Esophagus muscularis mucosa (tissue), 4 donors: ENCODE measurements around the gene LYPD5. TPM values are rescaled to one million over a fixed set of nuclear protein-coding genes. Genes with fewer than 3 reads are reported as not detected.

Experiments used
- DNase-seq: peaks from one replicate; pipeline ENCODE4 v3.0.0-alpha.2; 2017; ENCODE audit errors: extremely low spot score
- H3K27ac ChIP-seq, 4 donors: fragments of 200-600 bp; sonication (generic); replicated peaks in 1 of 4; 1 replicate in 3 of 4; 2 replicates in 1 of 4; pipeline ENCODE4 v1.5.1; 2016 to 2019; ENCODE audit warnings: mild to moderate bottlenecking in 1 of 4
- H3K27me3 ChIP-seq, 4 donors: fragments of 200-600 bp; sonication (generic); one replicate each; pipeline versions ENCODE4 v1.5.1 to v1.6.0; 2016 to 2019
- H3K36me3 ChIP-seq, 4 donors: fragments of 200-600 bp; sonication (generic); one replicate each; pipeline ENCODE4 v1.5.1; 2016 to 2019
- H3K4me1 ChIP-seq, 4 donors: fragments of 200-600 bp; sonication (generic); one replicate each; pipeline ENCODE4 v1.5.1; 2016 to 2019
- H3K4me3 ChIP-seq, 4 donors: fragments of 200-600 bp; sonication (generic); 1 replicate in 2 of 4; 2 replicates in 2 of 4; pipeline ENCODE4 v1.5.1; 2016 to 2019; ENCODE audit warnings: mild to moderate bottlenecking in 4 of 4, moderate library complexity in 1 of 4
- H3K9me3 ChIP-seq, 4 donors: fragments of 200-600 bp; sonication (generic); 1 replicate in 3 of 4; 2 replicates in 1 of 4; pipeline ENCODE4 v1.5.1; 2016 to 2019
- EP300 ChIP-seq: sonication (generic); formaldehyde crosslinking; IDR thresholded peaks from one replicate; pipeline ENCODE4 v1.6.1; 2017; ENCODE audit warnings: antibody characterized with exemption
- POLR2A ChIP-seq: fragments of 450-650 bp; IDR thresholded peaks from one replicate; pipeline ENCODE4 v1.6.1; 2017; ENCODE audit warnings: antibody characterized with exemption, moderate library complexity, mild to moderate bottlenecking, low read depth
- POLR2AphosphoS5 ChIP-seq, 2 donors: sonication (generic); formaldehyde crosslinking; IDR thresholded peaks; one replicate each; pipeline ENCODE4 v1.6.1; 2017; ENCODE audit warnings: antibody characterized with exemption in 2 of 2
- WGBS: methylation state at CpG from one replicate; pipeline ENCODE4 v1.1.5; 2018; 5-methylcytosine and 5-hydroxymethylcytosine counted together
- intact Hi-C: fragments of 100-400 bp; cut with DNase I; formaldehyde crosslinking; loops from one replicate; pipeline ENCODE4 v1.15.1; 2023
- total RNA-seq, 4 donors: library from RNA; depleted of rRNA; stranded (reverse); fragments of >200 nt; gene quantifications; one replicate each; pipeline versions ENCODE4 v1.1.0 to v1.2.1, GENCODE V29; 2016
- TF ChIP-seq, protein P1 (sequence below), 3 experiments: fragments of 200-600 bp in 2 of 3; fragments of 450-650 bp in 1 of 3; sonication (generic) in 2 of 3; IDR thresholded peaks; one replicate each; pipeline ENCODE4 v1.5.1; 2017 to 2019; ENCODE audit warnings: antibody characterized with exemption in 3 of 3, mild to moderate bottlenecking in 2 of 3, moderate library complexity in 1 of 3

LYPD5 gene
- total RNA-seq, 4 donors from 2014 or later = 2.8 to 12.0 (median 8.2) TPM

DNA sequence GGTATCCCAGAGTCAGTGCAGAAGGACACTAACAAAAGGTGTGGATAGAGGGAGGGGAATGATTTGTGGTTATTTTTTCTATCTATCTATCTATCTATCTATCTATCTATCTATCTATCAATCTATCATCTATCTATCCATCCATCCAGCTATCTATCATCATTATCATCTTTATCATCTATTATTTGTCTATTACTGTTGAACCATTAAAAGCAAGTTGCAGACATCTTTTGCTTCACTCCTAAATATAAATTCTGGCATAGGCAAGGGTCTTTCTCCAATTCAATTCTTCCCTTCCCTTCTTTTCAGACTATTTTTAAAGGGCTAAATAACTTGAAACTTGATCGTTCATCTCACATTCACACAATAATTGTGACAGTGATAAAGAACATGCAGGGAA, 10.0 kb upstream of the LYPD5 start:
- 74% methylated on average over 1 of the region's 1 CpG for WGBS
- H3K4me3 ChIP-seq = no peak overlapping the region
- H3K4me1 ChIP-seq = peaks cover 0 to 11% (median 4%) of the 10 kb centered on the region in 4 donors
- DNase-seq = no peak
- H3K27ac ChIP-seq = no peak overlapping the region
- intact Hi-C loops = no loop called here
- TF ChIP-seq POLR2A (no peak), EP300 (no peak), POLR2AphosphoS5 (IDR thresholded peaks at IDR 0.05) (no peak)
- TF ChIP-seq, protein P1, sequence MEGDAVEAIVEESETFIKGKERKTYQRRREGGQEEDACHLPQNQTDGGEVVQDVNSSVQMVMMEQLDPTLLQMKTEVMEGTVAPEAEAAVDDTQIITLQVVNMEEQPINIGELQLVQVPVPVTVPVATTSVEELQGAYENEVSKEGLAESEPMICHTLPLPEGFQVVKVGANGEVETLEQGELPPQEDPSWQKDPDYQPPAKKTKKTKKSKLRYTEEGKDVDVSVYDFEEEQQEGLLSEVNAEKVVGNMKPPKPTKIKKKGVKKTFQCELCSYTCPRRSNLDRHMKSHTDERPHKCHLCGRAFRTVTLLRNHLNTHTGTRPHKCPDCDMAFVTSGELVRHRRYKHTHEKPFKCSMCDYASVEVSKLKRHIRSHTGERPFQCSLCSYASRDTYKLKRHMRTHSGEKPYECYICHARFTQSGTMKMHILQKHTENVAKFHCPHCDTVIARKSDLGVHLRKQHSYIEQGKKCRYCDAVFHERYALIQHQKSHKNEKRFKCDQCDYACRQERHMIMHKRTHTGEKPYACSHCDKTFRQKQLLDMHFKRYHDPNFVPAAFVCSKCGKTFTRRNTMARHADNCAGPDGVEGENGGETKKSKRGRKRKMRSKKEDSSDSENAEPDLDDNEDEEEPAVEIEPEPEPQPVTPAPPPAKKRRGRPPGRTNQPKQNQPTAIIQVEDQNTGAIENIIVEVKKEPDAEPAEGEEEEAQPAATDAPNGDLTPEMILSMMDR (IDR thresholded peaks at IDR 0.05) = no peak
- H3K36me3 ChIP-seq = no peaks in the 10 kb centered on the region
- no peaks in the 10 kb centered on the region for H3K9me3 ChIP-seq
- H3K27me3 ChIP-seq = peaks cover 0 to 4% (median 0%) of the 10 kb centered on the region in 4 donors

DNA sequence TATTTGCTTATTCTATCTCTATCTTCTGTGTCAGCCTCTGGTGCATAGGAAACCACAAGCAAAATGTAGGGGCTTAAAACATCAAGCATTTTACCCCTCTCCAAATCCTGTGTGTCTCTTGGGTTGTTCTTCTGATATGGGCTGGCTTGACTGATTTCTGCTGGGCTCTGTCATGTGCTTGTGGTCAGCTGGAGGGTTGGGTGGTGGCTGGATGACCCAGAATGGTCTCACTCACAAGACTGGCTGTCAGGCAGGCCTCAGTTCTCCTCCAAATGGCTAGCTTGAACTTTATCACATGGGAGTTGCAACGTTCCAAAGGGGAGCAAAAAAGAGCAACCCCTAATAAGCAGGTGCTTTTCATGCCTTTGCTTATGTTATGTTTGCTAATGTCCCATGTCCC, 9.6 kb upstream of the LYPD5 start:
- intact Hi-C loops = no loop called here
- Histone ChIP-seq H3K4me1 (peaks cover 0 to 11% (median 4%) of the 10 kb centered on the region in 4 donors), H3K27ac (no peak overlapping the region), H3K36me3 (no peaks in the 10 kb centered on the region), H3K4me3 (no peak overlapping the region), H3K9me3 (no peaks in the 10 kb centered on the region), H3K27me3 (peaks cover 0 to 4% (median 0%) of the 10 kb centered on the region in 4 donors)
- no peak for DNase-seq
- TF ChIP-seq POLR2AphosphoS5 (IDR thresholded peaks at IDR 0.05) = no peak
- no peak for TF ChIP-seq POLR2A
- TF ChIP-seq EP300 = no peak
- TF ChIP-seq, protein P1 (IDR thresholded peaks at IDR 0.05) = no peak
- 40% methylated on average over 1 of the region's 1 CpG for WGBS

DNA sequence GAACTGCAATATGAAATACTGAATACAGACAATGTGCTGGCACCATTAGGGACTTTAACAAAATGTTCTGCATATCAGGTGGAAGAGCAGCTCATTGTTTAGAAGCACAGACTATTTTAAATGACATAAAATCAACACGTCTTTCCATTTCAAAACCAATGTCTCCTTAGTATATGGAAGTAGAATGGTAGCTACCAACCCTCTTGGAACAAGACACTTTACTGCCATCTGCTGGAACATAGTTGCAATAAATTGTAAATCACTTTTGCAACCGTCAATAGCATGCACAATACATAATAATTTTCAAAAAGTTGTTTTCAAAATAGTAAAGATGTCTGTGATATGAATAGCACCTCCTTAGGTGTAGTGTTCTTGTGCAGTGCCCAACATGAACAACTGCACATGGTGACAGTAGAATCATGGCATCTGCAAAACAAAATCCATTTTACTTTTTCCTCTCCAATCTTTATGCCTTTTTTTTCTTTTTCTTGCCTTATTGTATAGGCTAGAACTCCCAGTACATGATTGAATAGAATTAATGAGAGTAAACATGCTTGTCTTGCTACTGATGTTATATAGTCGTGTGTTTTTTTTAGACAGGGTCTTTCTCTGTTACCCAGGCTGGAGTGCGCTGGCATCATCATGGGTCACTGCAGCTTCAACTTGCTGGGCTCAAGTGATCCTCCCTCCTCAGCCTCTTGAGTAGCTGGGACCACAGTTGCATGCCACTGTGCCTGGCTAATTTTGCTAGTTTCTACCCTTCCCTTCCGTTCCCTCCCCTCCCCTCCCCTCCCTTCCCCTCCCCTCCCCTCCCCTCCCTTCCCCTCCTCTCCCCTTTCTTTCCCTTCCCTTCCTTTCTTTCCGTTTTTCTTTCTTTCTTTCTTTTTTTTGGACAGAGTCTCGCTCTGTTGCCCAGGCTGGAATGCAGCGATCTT, 7.8 kb upstream of the LYPD5 start:
- intact Hi-C loops = no loop called here
- TF ChIP-seq POLR2A = no peak
- TF ChIP-seq, protein P1 (IDR thresholded peaks at IDR 0.05) = peak; percentile 27 to 53 (median 45)
- Histone ChIP-seq H3K4me1 (peaks cover 0 to 11% (median 4%) of the 10 kb centered on the region in 4 donors), H3K36me3 (no peaks in the 10 kb centered on the region), H3K27me3 (peaks cover 0 to 4% (median 0%) of the 10 kb centered on the region in 4 donors), H3K9me3 (no peaks in the 10 kb centered on the region), H3K27ac (no peak overlapping the region), H3K4me3 (no peak overlapping the region)
- DNase-seq = no peak
- 42% methylated on average over 8 of the region's 8 CpGs for WGBS

DNA sequence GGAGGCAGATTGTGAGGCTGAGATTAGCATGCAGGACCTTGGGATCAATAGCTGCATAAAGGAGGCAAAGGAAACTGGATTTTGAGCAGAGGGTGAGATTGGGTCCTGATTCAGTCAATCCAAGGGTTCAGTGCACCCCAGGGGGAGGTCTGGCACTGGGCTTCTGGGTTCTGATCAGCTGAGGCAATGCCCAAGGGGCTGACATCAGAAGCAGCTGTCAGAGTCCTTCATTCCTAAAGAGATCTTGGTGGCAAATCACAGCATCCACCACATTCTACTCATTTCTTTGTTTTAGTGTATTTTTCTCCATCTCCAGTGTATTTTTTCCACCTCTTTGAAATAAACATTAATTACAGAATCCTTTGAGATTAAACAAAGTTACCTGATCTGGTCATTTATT, 5.4 kb upstream of the LYPD5 start:
- no peak overlapping the region for H3K4me3 ChIP-seq
- H3K9me3 ChIP-seq = no peaks in the 10 kb centered on the region
- TF ChIP-seq POLR2A (no peak), EP300 (no peak), POLR2AphosphoS5 (IDR thresholded peaks at IDR 0.05) (no peak)
- TF ChIP-seq, protein P1 (IDR thresholded peaks at IDR 0.05) = no peak
- peaks cover 0 to 7% (median 0%) of the 10 kb centered on the region in 4 donors for H3K27me3 ChIP-seq
- no peaks in the 10 kb centered on the region for H3K36me3 ChIP-seq
- no peak for DNase-seq
- intact Hi-C loops = no loop called here
- peaks cover 0 to 11% (median 4%) of the 10 kb centered on the region in 4 donors for H3K4me1 ChIP-seq
- H3K27ac ChIP-seq = peak overlapping the region in 1 of 4 donors; percentile 42
